Midbrain (tissue), 1 donor: ENCODE results near the gene GCN1.

ENCODE experiments used
- DNase-seq: peaks from one replicate; lab custom pipeline; 2025; lab: John Stamatoyannopoulos, UW

The GCN1 gene

GRCh38 chr12:120175537-120175936, 19.0 kb downstream of the GCN1 start:
- DNase-seq = no peak

- no peak for DNase-seq
Observed at GRCh38 chr12:120175062-120175461, 19.5 kb downstream of the GCN1 start.

- DNase-seq = no peak
Observed at GRCh38 chr12:120172053-120172452, 22.5 kb downstream of the GCN1 start.

GRCh38 chr12:120170631-120171030, 23.9 kb downstream of the GCN1 start:
- DNase-seq = no peak

GRCh38 chr12:120169946-120170345, 24.6 kb downstream of the GCN1 start:
- no peak for DNase-seq

GRCh38 chr12:120168337-120168736, 26.2 kb downstream of the GCN1 start:
- DNase-seq = no peak

GRCh38 chr12:120167529-120168095, 26.9 kb downstream of the GCN1 start:
- DNase-seq = no peak

- DNase-seq = no peak
Observed at GRCh38 chr12:120164293-120164692, 30.2 kb downstream of the GCN1 start.

- DNase-seq = no peak
Observed at GRCh38 chr12:120162763-120163162, 31.8 kb downstream of the GCN1 start.

GRCh38 chr12:120161852-120162251, 32.7 kb downstream of the GCN1 start:
- no peak for DNase-seq

GRCh38 chr12:120159509-120160237, 34.8 kb downstream of the GCN1 start:
- no peak for DNase-seq

GRCh38 chr12:120158351-120158750, 36.2 kb downstream of the GCN1 start:
- no peak for DNase-seq

- no peak for DNase-seq
Observed at GRCh38 chr12:120157678-120158077, 36.8 kb downstream of the GCN1 start.

- DNase-seq = no peak
Observed at GRCh38 chr12:120156315-120157259, 37.9 kb downstream of the GCN1 start.

GRCh38 chr12:120155072-120155471, 39.4 kb downstream of the GCN1 start:
- DNase-seq = no peak

GRCh38 chr12:120150919-120151525, 43.5 kb downstream of the GCN1 start:
- no peak for DNase-seq

- no peak for DNase-seq
Observed at GRCh38 chr12:120148011-120148410, 46.5 kb downstream of the GCN1 start.

- no peak for DNase-seq
Observed at GRCh38 chr12:120145164-120145563, 49.4 kb downstream of the GCN1 start.

GRCh38 chr12:120144215-120144614, 50.3 kb downstream of the GCN1 start:
- DNase-seq = no peak

GRCh38 chr12:120142231-120142877, 52.2 kb downstream of the GCN1 start:
- DNase-seq = no peak

GRCh38 chr12:120141336-120141735, 53.2 kb downstream of the GCN1 start:
- DNase-seq = no peak

- no peak for DNase-seq
Observed at GRCh38 chr12:120140603-120141002, 53.9 kb downstream of the GCN1 start.
